Naive thymus-derived CD4-positive, alpha-beta T cell (primary cell): ENCODE data around the gene BAIAP2L2. TPM values are rescaled to one million over a fixed set of nuclear protein-coding genes. Genes with fewer than 3 reads are reported as not detected.
A peak's percentile ranks its signal among the peaks of the same experiment; 100 is the strongest.

ENCODE experiments used
- ATAC-seq: fragments of 150-1000 bp; cut with Tn5 transposase; 2 replicates; pipeline ENCODE4 v1.10.0; 2021; ENCODE audit warnings: mild to moderate bottlenecking, moderate library complexity
- CTCF ChIA-PET: fragments of 350-600 bp; sonication (Branson Sonifier 250); formaldehyde crosslinking; loops from one replicate; lab custom pipeline; 2021; ENCODE audit warnings: antibody characterized with exemption; lab: Charles Lee
- POLR2A ChIA-PET: fragments of 350-600 bp; sonication (Branson Sonifier 250); formaldehyde crosslinking; loops from one replicate; lab custom pipeline; 2021; ENCODE audit warnings: antibody characterized with exemption, inconsistent platforms; lab: Charles Lee
- DNase-seq, 9 donors: peaks; one replicate each; pipeline versions ENCODE4 v3.0.0 to v3.0.0-alpha.2; 2020 to 2022; ENCODE audit warnings: mixed read lengths in 1 of 9
- H3K27ac ChIP-seq: one replicate; pipeline ENCODE4 v1.7.0; 2013; ENCODE audit warnings: mild to moderate bottlenecking, low read depth, low read length, moderate library complexity
- H3K27me3 ChIP-seq, 2 donors: one replicate each; pipeline ENCODE4 v1.7.0; 2013; ENCODE audit warnings: low read length in 2 of 2, mild to moderate bottlenecking in 2 of 2, moderate library complexity in 2 of 2; ENCODE audit not compliant: control insufficient read depth in 2 of 2, insufficient read depth in 2 of 2
- H3K36me3 ChIP-seq, 3 experiments: 1 replicate in 2 of 3; 2 replicates in 1 of 3; pipeline ENCODE4 v1.7.0; 2013; ENCODE audit warnings: low read length in 3 of 3, mild to moderate bottlenecking in 3 of 3, moderate library complexity in 1 of 3; ENCODE audit not compliant: insufficient read depth in 3 of 3, control insufficient read depth in 2 of 3
- H3K4me1 ChIP-seq, 2 donors: one replicate each; pipeline ENCODE4 v1.7.0; 2013; ENCODE audit warnings: low read length in 2 of 2, mild to moderate bottlenecking in 2 of 2, moderate library complexity in 1 of 2; ENCODE audit not compliant: control insufficient read depth in 2 of 2, insufficient read depth in 2 of 2
- H3K4me3 ChIP-seq: 2 replicates; pipeline ENCODE4 v1.7.0; 2013; ENCODE audit warnings: mild to moderate bottlenecking, low read length
- H3K9me3 ChIP-seq, 3 experiments: 1 replicate in 2 of 3; 2 replicates in 1 of 3; pipeline ENCODE4 v1.7.0; 2013; ENCODE audit warnings: low read length in 3 of 3; ENCODE audit not compliant: control insufficient read depth in 2 of 3
- H3K27ac Mint-ChIP-seq, 9 donors: one replicate each; pipeline ENCODE4 v1.8.0; 2020 to 2022; ENCODE audit warnings: mixed read lengths in 9 of 9, mild to moderate bottlenecking in 8 of 9, moderate library complexity in 5 of 9, inconsistent platforms in 2 of 9
- H3K27me3 Mint-ChIP-seq, 5 donors: one replicate each; pipeline ENCODE4 v1.8.0; 2021 to 2022; ENCODE audit warnings: mixed read lengths in 5 of 5, mild to moderate bottlenecking in 1 of 5
- H3K36me3 Mint-ChIP-seq, 5 donors: one replicate each; pipeline ENCODE4 v1.8.0; 2020 to 2022; ENCODE audit warnings: mixed read lengths in 5 of 5, mild to moderate bottlenecking in 3 of 5, inconsistent platforms in 1 of 5
- H3K4me1 Mint-ChIP-seq, 7 donors: one replicate each; pipeline ENCODE4 v1.8.0; 2020 to 2022; ENCODE audit warnings: mixed read lengths in 7 of 7, mild to moderate bottlenecking in 3 of 7, inconsistent platforms in 1 of 7
- H3K4me3 Mint-ChIP-seq, 10 donors: one replicate each; pipeline ENCODE4 v1.8.0; 2020 to 2022; ENCODE audit warnings: mild to moderate bottlenecking in 10 of 10, mixed read lengths in 10 of 10, moderate library complexity in 6 of 10, inconsistent platforms in 2 of 10
- H3K9me3 Mint-ChIP-seq, 11 donors: one replicate each; pipeline ENCODE4 v1.8.0; 2020 to 2022; ENCODE audit warnings: mixed read lengths in 11 of 11, mild to moderate bottlenecking in 4 of 11, inconsistent platforms in 1 of 11, moderate library complexity in 1 of 11
- intact Hi-C, 2 donors: fragments of 100-400 bp; cut with micrococcal nuclease; formaldehyde crosslinking; loops; one replicate each; pipeline ENCODE4 v1.15.1; 2023
- polyA plus RNA-seq, 2 donors: library from polyadenylated mRNA; unstranded; fragments of 300-500 nt; fragmentation: Illumina TruSeq; gene quantifications; one replicate each; pipeline ENCODE4 v1.2.3, GENCODE V29; 2021
- total RNA-seq, 6 experiments: library from RNA in 5 of 6; stranded (reverse) in 5 of 6; gene quantifications; 1 replicate in 5 of 6; 2 replicates in 1 of 6; pipeline ENCODE4 v1.2.3 and lab custom pipeline; 2021 to 2026

The BAIAP2L2 gene
- total and polyA plus RNA-seq, 7 experiments from 2014 or later: 0.46 to 3.9 (median 1.9) TPM; not detected in 2

- peaks cover 0 to under 1% (median 0%) of the 10 kb centered on the region in 7 donors for H3K4me1 Mint-ChIP-seq
- ChIA-PET POLR2A (no interaction called here), CTCF (no interaction called here)
- H3K27me3 ChIP-seq: no peaks in the 10 kb centered on the region
- H3K27me3 Mint-ChIP-seq: no peaks in the 10 kb centered on the region
- H3K27ac Mint-ChIP-seq: peak overlapping the region in 2 of 9 donors; percentile 24 to 57
- ATAC-seq (no peak), DNase-seq (no peak)
- peaks cover 2 to 38% (median 11%) of the 10 kb centered on the region in 5 donors for H3K36me3 Mint-ChIP-seq
- H3K36me3 ChIP-seq: peaks cover 0 to 64% (median 3%) of the 10 kb centered on the region in 3 experiments
- H3K4me3 Mint-ChIP-seq: no peak overlapping the region
- no peaks in the 10 kb centered on the region for H3K9me3 ChIP-seq
- no peaks in the 10 kb centered on the region for H3K9me3 Mint-ChIP-seq
- H3K4me1 ChIP-seq: no peaks in the 10 kb centered on the region
- intact Hi-C loops: no loop called here
- H3K27ac ChIP-seq: no peak overlapping the region
- H3K4me3 ChIP-seq: no peak overlapping the region
Measured at GRCh38 chr22:38137876-38138687, 27.6 kb upstream of the BAIAP2L2 start.

- Histone ChIP-seq H3K36me3 (peaks cover 0 to 69% (median 0%) of the 10 kb centered on the region in 3 experiments), H3K27me3 (no peaks in the 10 kb centered on the region), H3K27ac (no peak overlapping the region), H3K9me3 (no peaks in the 10 kb centered on the region), H3K4me1 (no peaks in the 10 kb centered on the region), H3K4me3 (no peak overlapping the region)
- H3K27ac Mint-ChIP-seq: no peak overlapping the region
- intact Hi-C loops: no loop called here
- H3K36me3 Mint-ChIP-seq: peaks cover 6 to 40% (median 11%) of the 10 kb centered on the region in 5 donors
- H3K9me3 Mint-ChIP-seq: no peaks in the 10 kb centered on the region
- ATAC-seq (no peak), DNase-seq (no peak)
- no peaks in the 10 kb centered on the region for H3K27me3 Mint-ChIP-seq
- no peak overlapping the region for H3K4me3 Mint-ChIP-seq
- ChIA-PET POLR2A (no interaction called here), CTCF (interaction anchor here (0.6 kb wide), 1 partner anchor 36 kb away, joined by 4 read pairs; no protein-coding TSS in a partner anchor)
- H3K4me1 Mint-ChIP-seq: no peaks in the 10 kb centered on the region
Measured at GRCh38 chr22:38136607-38137006, 26.1 kb upstream of the BAIAP2L2 start.

- Mint-ChIP-seq H3K4me3 (no peak overlapping the region), H3K27ac (no peak overlapping the region), H3K4me1 (no peaks in the 10 kb centered on the region), H3K27me3 (no peaks in the 10 kb centered on the region), H3K9me3 (no peaks in the 10 kb centered on the region), H3K36me3 (peaks cover 6 to 37% (median 11%) of the 10 kb centered on the region in 5 donors)
- Histone ChIP-seq H3K4me1 (no peaks in the 10 kb centered on the region), H3K36me3 (peaks cover 0 to 67% (median 0%) of the 10 kb centered on the region in 3 experiments), H3K4me3 (no peak overlapping the region), H3K27me3 (no peaks in the 10 kb centered on the region), H3K27ac (no peak overlapping the region), H3K9me3 (no peaks in the 10 kb centered on the region)
- ChIA-PET CTCF (no interaction called here), POLR2A (no interaction called here)
- ATAC-seq: no peak
- DNase-seq: no peak
- intact Hi-C loops: no loop called here
Measured at GRCh38 chr22:38135133-38135706, 24.7 kb upstream of the BAIAP2L2 start.

GRCh38 chr22:38133331-38133730 lies 22.8 kb upstream of the BAIAP2L2 start:
- peaks cover 6 to 31% (median 7%) of the 10 kb centered on the region in 5 donors for H3K36me3 Mint-ChIP-seq
- DNase-seq (no peak), ATAC-seq (no peak)
- ChIA-PET CTCF (no interaction called here), POLR2A (no interaction called here)
- no peak overlapping the region for H3K27ac Mint-ChIP-seq
- H3K9me3 ChIP-seq: no peaks in the 10 kb centered on the region
- H3K4me3 Mint-ChIP-seq: no peak overlapping the region
- no peaks in the 10 kb centered on the region for H3K27me3 Mint-ChIP-seq
- H3K36me3 ChIP-seq: peaks cover 0 to 72% (median 0%) of the 10 kb centered on the region in 3 experiments
- no peaks in the 10 kb centered on the region for H3K9me3 Mint-ChIP-seq
- H3K27ac ChIP-seq: no peak overlapping the region
- no peaks in the 10 kb centered on the region for H3K4me1 Mint-ChIP-seq
- no peak overlapping the region for H3K4me3 ChIP-seq
- H3K4me1 ChIP-seq: no peaks in the 10 kb centered on the region
- H3K27me3 ChIP-seq: no peaks in the 10 kb centered on the region
- intact Hi-C loops: no loop called here

GRCh38 chr22:38132794-38133193 lies 22.3 kb upstream of the BAIAP2L2 start:
- H3K4me1 Mint-ChIP-seq: no peaks in the 10 kb centered on the region
- no peak for DNase-seq

GRCh38 chr22:38132136-38132535 lies 21.7 kb upstream of the BAIAP2L2 start:
- H3K9me3 ChIP-seq: no peaks in the 10 kb centered on the region
- DNase-seq (no peak), ATAC-seq (no peak)
- Mint-ChIP-seq H3K27me3 (no peaks in the 10 kb centered on the region), H3K27ac (no peak overlapping the region), H3K4me3 (no peak overlapping the region), H3K4me1 (no peaks in the 10 kb centered on the region), H3K9me3 (no peaks in the 10 kb centered on the region), H3K36me3 (peaks cover 6 to 24% (median 7%) of the 10 kb centered on the region in 5 donors)
- ChIA-PET POLR2A (no interaction called here), CTCF (no interaction called here)
- intact Hi-C loops: no loop called here
- H3K4me1 ChIP-seq: no peaks in the 10 kb centered on the region
- peaks cover 0 to 72% (median 0%) of the 10 kb centered on the region in 3 experiments for H3K36me3 ChIP-seq
- no peaks in the 10 kb centered on the region for H3K27me3 ChIP-seq
- H3K27ac ChIP-seq: no peak overlapping the region
- H3K4me3 ChIP-seq: no peak overlapping the region

More at GRCh38 chr22:38132794-38133193, 22.3 kb upstream of the BAIAP2L2 start:
- Histone ChIP-seq H3K4me3 (no peak overlapping the region), H3K9me3 (no peaks in the 10 kb centered on the region), H3K27me3 (no peaks in the 10 kb centered on the region), H3K27ac (no peak overlapping the region), H3K36me3 (peaks cover 0 to 70% (median 0%) of the 10 kb centered on the region in 3 experiments), H3K4me1 (no peaks in the 10 kb centered on the region)
- H3K9me3 Mint-ChIP-seq: no peaks in the 10 kb centered on the region
- H3K27me3 Mint-ChIP-seq: no peaks in the 10 kb centered on the region
- peaks cover 6 to 26% (median 7%) of the 10 kb centered on the region in 5 donors for H3K36me3 Mint-ChIP-seq
- CTCF ChIA-PET: no interaction called here
- POLR2A ChIA-PET: no interaction called here
- intact Hi-C loops: no loop called here
- no peak for ATAC-seq
- H3K27ac Mint-ChIP-seq: no peak overlapping the region
- H3K4me3 Mint-ChIP-seq: no peak overlapping the region
